ENCODE measurements around the gene NAT8L. TPM values are rescaled to one million over a fixed set of nuclear protein-coding genes. Genes with fewer than 3 reads are reported as not detected.
"Not testable (repeated sequence)": the region's sequence is repeated elsewhere in the genome, so short reads cannot be mapped to it uniquely, and the experiment has no call there.

NAT8L gene
- 7.1 and 7.7 TPM in 2 replicates for total RNA-seq (2014; rRNA removed; shearing (Covaris generic))
- 5.5 and 6.8 TPM in 2 replicates for polyA plus RNA-seq (2014; cell fraction: nucleus; rRNA removed)

- DNase-seq (ENCODE audit: extremely low read depth, low read depth) = no peak
Measured at GRCh38 chr4:2059046-2059725, at the start of gene NAT8L. NAT8L (plus strand) TSS chr4:2059327; CDS start chr4:2059512, 185 bp downstream.

- DNase-seq (ENCODE audit: extremely low read depth, low read depth) = peak; percentile 17
Measured at GRCh38 chr4:2009651-2010233, 49.4 kb upstream of the NAT8L start.

GRCh38 chr4:2011583-2011982 is 47.5 kb upstream of the NAT8L start:
- DNase-seq (ENCODE audit: extremely low read depth, low read depth) = no peak

- DNase-seq (ENCODE audit: extremely low read depth, low read depth) = no peak
Measured at GRCh38 chr4:2015008-2015407, 44.1 kb upstream of the NAT8L start.

- not testable (repeated sequence) for DNase-seq (ENCODE audit: extremely low read depth, low read depth)
Measured at GRCh38 chr4:2021358-2022018, 37.6 kb upstream of the NAT8L start.

- DNase-seq (ENCODE audit: extremely low read depth, low read depth) = no peak
Measured at GRCh38 chr4:2024683-2025082, 34.4 kb upstream of the NAT8L start.

- no peak for DNase-seq (ENCODE audit: extremely low read depth, low read depth)
Measured at GRCh38 chr4:2025817-2026216, 33.3 kb upstream of the NAT8L start.

GRCh38 chr4:2027120-2027519 is 32.0 kb upstream of the NAT8L start:
- DNase-seq (ENCODE audit: extremely low read depth, low read depth) = not testable (repeated sequence)

- DNase-seq (ENCODE audit: extremely low read depth, low read depth) = not testable (repeated sequence)
Measured at GRCh38 chr4:2031161-2031560, 28.0 kb upstream of the NAT8L start.

- no peak for DNase-seq (ENCODE audit: extremely low read depth, low read depth)
Measured at GRCh38 chr4:2036327-2036726, 22.8 kb upstream of the NAT8L start.

- no peak for DNase-seq (ENCODE audit: extremely low read depth, low read depth)
Measured at GRCh38 chr4:2036866-2037265, 22.3 kb upstream of the NAT8L start.

GRCh38 chr4:2040391-2041238 is 18.5 kb upstream of the NAT8L start:
- no peak for DNase-seq (ENCODE audit: extremely low read depth, low read depth)

- DNase-seq (ENCODE audit: extremely low read depth, low read depth) = peak; percentile 61
Measured at GRCh38 chr4:2041239-2042130, 17.6 kb upstream of the NAT8L start.

- no peak for DNase-seq (ENCODE audit: extremely low read depth, low read depth)
Measured at GRCh38 chr4:2042204-2042946, 16.8 kb upstream of the NAT8L start.

- DNase-seq (ENCODE audit: extremely low read depth, low read depth) = no peak
Measured at GRCh38 chr4:2042947-2043395, 16.2 kb upstream of the NAT8L start.

- no peak for DNase-seq (ENCODE audit: extremely low read depth, low read depth)
Measured at GRCh38 chr4:2043396-2044118, 15.6 kb upstream of the NAT8L start.

- no peak for DNase-seq (ENCODE audit: extremely low read depth, low read depth)
Measured at GRCh38 chr4:2044119-2044485, 15.0 kb upstream of the NAT8L start.
